ENCODE measurements around the gene SLC66A1.
"Not testable (repeated sequence)": the region's sequence is repeated elsewhere in the genome, so short reads cannot be mapped to it uniquely, and the experiment has no call there.

- TF ChIP-seq CTCF, POLR2A (IDR thresholded peaks at IDR 0.05): not testable (repeated sequence)
Observed at GRCh38 chr1:19269427-19270342, 42.4 kb upstream of the SLC66A1 start.
